Type B pancreatic cell (in vitro differentiated cells): ENCODE measurements around the gene DPP10. TPM values are rescaled to one million over a fixed set of nuclear protein-coding genes. Genes with fewer than 3 reads are reported as not detected.

ENCODE experiments used
- DNase-seq: peaks from one replicate; pipeline ENCODE4 v3.0.0; 2021; ENCODE audit warnings: mixed read lengths; ENCODE audit not compliant: unreplicated experiment; ENCODE audit errors: extremely low spot score
- H3K27ac Mint-ChIP-seq: 2 replicates; pipeline ENCODE4 v1.8.0; 2021; ENCODE audit warnings: mild to moderate bottlenecking, mixed read lengths
- H3K27me3 Mint-ChIP-seq: 2 replicates; pipeline ENCODE4 v1.8.0; 2021; ENCODE audit warnings: mixed read lengths
- H3K36me3 Mint-ChIP-seq: 2 replicates; pipeline ENCODE4 v1.8.0; 2021; ENCODE audit warnings: mixed read lengths
- H3K4me1 Mint-ChIP-seq: one replicate; pipeline ENCODE4 v1.8.0; 2021; ENCODE audit warnings: mixed read lengths; ENCODE audit not compliant: unreplicated experiment
- H3K4me3 Mint-ChIP-seq: 2 replicates; pipeline ENCODE4 v1.8.0; 2021; ENCODE audit warnings: mild to moderate bottlenecking, mixed read lengths
- H3K9me3 Mint-ChIP-seq: 2 replicates; pipeline ENCODE4 v1.8.0; 2021; ENCODE audit warnings: mixed read lengths
- total RNA-seq: library from RNA; stranded (reverse); gene quantifications from 2 replicates; pipeline ENCODE4 v1.2.1, GENCODE V29; 2021; ENCODE audit warnings: low replicate concordance
- TF ChIP-seq, protein P1 (sequence below): fragments of 200-600 bp; sonication (generic); conservative IDR thresholded peaks from 2 replicates; pipeline ENCODE4 v1.5.0; 2021; ENCODE audit warnings: antibody characterized with exemption, mild to moderate bottlenecking

Gene DPP10
- total RNA-seq, 1 donor from 2014 or later, result 8.8 TPM

DNA sequence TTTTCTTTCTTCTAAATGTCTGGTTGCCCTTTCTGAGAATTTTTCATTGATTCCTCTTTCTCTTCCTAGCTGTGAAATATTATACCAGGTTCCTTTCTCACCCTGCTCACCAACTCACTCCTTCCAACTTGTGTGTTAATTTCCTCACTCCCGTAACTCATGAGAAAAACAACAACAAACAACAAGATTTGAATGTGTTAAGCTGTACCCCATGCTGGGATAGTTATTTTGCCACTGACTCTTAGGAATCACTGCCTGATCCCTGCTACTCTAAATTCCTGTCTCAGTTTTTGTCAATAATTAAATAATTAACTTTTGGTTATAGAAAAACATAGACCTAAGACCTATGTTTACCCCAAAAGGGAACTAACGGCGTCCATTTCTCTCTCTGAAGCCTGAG, 242.7 kb downstream of the DPP10 start:
- no peaks in the 10 kb centered on the region for H3K36me3 Mint-ChIP-seq
- no peak for DNase-seq
- no peak overlapping the region for H3K27ac Mint-ChIP-seq
- peaks cover 17% of the 10 kb centered on the region for H3K27me3 Mint-ChIP-seq
- TF ChIP-seq, protein P1, sequence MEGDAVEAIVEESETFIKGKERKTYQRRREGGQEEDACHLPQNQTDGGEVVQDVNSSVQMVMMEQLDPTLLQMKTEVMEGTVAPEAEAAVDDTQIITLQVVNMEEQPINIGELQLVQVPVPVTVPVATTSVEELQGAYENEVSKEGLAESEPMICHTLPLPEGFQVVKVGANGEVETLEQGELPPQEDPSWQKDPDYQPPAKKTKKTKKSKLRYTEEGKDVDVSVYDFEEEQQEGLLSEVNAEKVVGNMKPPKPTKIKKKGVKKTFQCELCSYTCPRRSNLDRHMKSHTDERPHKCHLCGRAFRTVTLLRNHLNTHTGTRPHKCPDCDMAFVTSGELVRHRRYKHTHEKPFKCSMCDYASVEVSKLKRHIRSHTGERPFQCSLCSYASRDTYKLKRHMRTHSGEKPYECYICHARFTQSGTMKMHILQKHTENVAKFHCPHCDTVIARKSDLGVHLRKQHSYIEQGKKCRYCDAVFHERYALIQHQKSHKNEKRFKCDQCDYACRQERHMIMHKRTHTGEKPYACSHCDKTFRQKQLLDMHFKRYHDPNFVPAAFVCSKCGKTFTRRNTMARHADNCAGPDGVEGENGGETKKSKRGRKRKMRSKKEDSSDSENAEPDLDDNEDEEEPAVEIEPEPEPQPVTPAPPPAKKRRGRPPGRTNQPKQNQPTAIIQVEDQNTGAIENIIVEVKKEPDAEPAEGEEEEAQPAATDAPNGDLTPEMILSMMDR, result no peak
- no peaks in the 10 kb centered on the region for H3K4me1 Mint-ChIP-seq
- H3K4me3 Mint-ChIP-seq, result no peak overlapping the region
- H3K9me3 Mint-ChIP-seq, result no peaks in the 10 kb centered on the region

DNA sequence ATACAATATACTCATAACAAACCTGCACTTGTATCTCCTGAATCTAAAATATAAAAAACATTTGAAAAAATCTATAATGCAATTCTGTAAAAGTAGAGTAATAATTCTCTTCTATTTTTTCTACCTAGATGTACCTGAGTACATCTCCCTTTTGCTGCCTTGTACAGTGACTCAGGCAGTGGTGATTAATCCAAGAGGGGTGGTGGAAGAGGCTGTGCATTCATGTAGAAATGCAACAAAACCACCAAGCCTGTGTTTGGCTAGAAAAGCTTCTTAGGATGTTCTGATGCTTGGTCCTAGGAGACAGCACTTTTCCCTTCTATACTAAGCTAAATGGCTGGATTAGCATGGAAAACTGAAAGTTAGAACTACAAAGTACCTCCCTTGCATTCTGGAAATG, 245.8 kb downstream of the DPP10 start:
- no peak for DNase-seq
- Mint-ChIP-seq H3K4me1 (no peaks in the 10 kb centered on the region), H3K4me3 (no peak overlapping the region), H3K27ac (no peak overlapping the region), H3K9me3 (peaks cover 11% of the 10 kb centered on the region), H3K27me3 (peaks cover 17% of the 10 kb centered on the region), H3K36me3 (no peaks in the 10 kb centered on the region)
- TF ChIP-seq, protein P1, result no peak

DNA sequence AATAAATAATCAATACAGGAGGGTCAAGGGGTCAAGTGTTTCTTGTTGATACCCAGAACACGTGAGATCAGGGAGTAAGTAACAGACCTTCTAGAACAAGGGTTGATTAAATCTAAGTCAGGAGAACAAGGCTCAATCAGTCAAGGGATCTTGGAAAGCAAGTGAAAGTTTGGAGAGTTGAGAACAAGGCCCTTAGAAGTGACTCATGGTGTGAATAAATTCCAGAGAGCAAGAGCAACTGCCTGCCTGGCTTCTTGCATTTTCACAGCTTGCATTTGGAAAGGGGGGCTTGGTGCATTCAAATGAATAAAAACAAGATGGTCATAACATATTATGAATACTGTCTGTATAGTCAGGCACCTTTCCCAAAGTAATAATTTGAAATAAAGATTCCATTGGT, 256.1 kb downstream of the DPP10 start:
- H3K27ac Mint-ChIP-seq, result no peak overlapping the region
- no peak for DNase-seq
- H3K27me3 Mint-ChIP-seq, result no peaks in the 10 kb centered on the region
- H3K4me1 Mint-ChIP-seq, result peaks cover 9% of the 10 kb centered on the region
- no peaks in the 10 kb centered on the region for H3K9me3 Mint-ChIP-seq
- TF ChIP-seq, protein P1, result no peak
- no peaks in the 10 kb centered on the region for H3K36me3 Mint-ChIP-seq
- no peak overlapping the region for H3K4me3 Mint-ChIP-seq

DNA sequence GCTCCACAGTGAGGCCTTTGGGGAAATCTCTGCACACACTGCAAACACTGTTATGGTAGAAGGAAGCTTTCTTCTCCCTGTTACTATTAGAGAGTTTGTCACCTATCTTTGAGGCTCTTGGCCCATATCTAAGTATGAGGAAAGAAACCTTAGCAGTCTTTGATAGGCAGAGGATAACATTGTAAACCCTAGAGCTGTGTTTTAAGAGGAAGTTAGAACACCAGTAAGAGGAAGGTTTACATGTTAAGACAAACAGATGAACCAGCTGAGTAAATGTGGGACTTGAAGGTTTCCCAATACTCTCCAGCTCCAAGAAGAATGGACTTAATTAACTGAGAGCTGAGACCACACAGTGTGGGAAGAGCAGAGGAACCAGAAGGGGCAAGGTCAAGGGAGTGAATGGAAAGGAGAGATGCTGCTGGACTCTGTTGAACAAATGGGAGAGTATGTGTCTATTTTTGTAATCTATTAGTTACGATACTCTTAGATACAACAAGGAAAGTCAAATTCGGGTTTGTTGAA, 257.0 kb downstream of the DPP10 start:
- peaks cover 9% of the 10 kb centered on the region for H3K4me1 Mint-ChIP-seq
- H3K4me3 Mint-ChIP-seq, result no peak overlapping the region
- no peak for DNase-seq
- no peak overlapping the region for H3K27ac Mint-ChIP-seq
- H3K27me3 Mint-ChIP-seq, result no peaks in the 10 kb centered on the region
- TF ChIP-seq, protein P1, result no peak
- peaks cover 4% of the 10 kb centered on the region for H3K9me3 Mint-ChIP-seq
- no peaks in the 10 kb centered on the region for H3K36me3 Mint-ChIP-seq

DNA sequence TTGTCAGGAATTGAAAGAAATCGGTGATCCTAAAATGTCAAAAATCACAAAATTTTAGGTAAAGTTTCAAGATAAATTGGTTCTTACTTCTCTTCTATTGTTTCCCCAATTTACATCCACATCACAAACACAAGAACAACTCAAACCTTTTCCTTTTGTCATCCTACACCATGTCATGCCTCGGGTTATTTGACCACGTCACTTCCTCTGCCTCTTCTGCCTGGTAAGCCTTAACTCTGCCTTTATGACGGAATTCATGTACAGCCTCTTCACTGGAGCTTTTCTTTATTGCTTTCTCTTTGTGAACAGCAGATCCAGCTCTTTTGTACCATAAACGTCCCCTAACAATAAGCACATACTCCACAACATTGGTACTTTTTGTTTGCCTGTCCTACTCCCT, 258.0 kb downstream of the DPP10 start:
- H3K4me1 Mint-ChIP-seq, result peaks cover 9% of the 10 kb centered on the region
- TF ChIP-seq, protein P1, result no peak
- no peak for DNase-seq
- H3K36me3 Mint-ChIP-seq, result no peaks in the 10 kb centered on the region
- no peak overlapping the region for H3K27ac Mint-ChIP-seq
- peaks cover 4% of the 10 kb centered on the region for H3K9me3 Mint-ChIP-seq
- no peak overlapping the region for H3K4me3 Mint-ChIP-seq
- no peaks in the 10 kb centered on the region for H3K27me3 Mint-ChIP-seq
